22Rv1 (cell line): ENCODE results near the gene OR52E2.

Experiments
- CTCF ChIP-seq: fragments of 450-650 bp; IDR thresholded peaks from 2 replicates; pipeline ENCODE4 v1.5.1; 2017; ENCODE audit warnings: mild to moderate bottlenecking
- ZFX ChIP-seq: fragments of 450-650 bp; IDR thresholded peaks from 2 replicates; pipeline ENCODE4 v1.6.1; 2017; ENCODE audit warnings: antibody characterized with exemption, borderline replicate concordance

- TF ChIP-seq CTCF, result no peak
- TF ChIP-seq ZFX, result no peak
Measured at GRCh38 chr11:5042091-5042490, 17.3 kb downstream of the OR52E2 start.
